SHP77 (cell line): Measurements from ENCODE around the gene CCL7.
"Not testable (repeated sequence)": the region's sequence is repeated elsewhere in the genome, so short reads cannot be mapped to it uniquely, and the experiment has no call there.

Experiments
- DNase-seq, 2 experiments: peaks; one replicate each; lab custom pipeline; 2025; lab: John Stamatoyannopoulos, UW

Gene CCL7

DNA sequence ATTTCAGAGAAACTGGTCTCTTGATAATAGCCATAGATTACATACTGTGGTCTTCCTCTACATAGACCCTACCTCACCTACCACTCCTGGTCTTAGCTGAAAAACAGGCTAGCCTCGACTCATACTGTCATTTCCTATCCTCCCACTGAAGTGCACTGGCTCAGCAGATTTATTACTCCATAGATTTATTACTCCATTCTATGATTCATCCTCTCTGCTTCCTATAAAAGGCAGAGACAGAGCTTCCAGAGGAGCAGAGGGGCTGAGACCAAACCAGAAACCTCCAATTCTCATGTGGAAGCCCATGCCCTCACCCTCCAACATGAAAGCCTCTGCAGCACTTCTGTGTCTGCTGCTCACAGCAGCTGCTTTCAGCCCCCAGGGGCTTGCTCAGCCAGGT is at the start of gene CCL7:
CCL7 (plus strand) TSS at position 253 of the 400 bp plus-strand sequence; CDS start at position 323, 70 bp downstream.
- no peak for DNase-seq

DNA sequence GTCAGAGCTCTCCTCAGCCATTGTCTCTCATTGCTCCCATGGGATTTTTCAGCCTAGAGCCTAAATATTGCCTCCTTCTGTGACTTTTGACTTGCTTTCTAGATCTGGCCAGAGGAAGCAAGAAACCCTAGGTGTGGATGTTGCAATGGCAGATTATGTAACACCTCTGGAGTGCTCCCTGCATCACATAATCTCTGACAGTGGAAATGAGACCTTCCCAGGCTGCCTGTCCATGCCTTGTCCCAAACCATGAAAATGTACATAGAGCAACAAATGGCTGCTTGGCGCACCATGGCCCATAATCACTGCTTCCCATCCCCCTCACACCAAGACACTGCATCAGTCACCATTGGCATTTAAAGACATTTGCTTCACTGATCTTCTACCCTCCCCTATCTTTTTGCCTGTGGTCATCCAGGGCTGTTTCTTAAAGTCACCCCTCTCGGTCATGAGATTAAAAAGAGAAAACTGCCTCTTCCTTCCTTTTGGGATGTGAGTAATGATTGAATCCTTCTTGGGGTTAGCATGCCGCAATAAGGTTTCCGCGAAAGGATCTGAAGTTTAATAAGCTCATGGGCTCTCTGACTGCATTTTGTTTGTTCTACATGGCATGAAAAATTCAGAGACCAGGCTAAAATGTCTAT is 49.1 kb upstream of the CCL7 start:
- DNase-seq, result no peak

DNA sequence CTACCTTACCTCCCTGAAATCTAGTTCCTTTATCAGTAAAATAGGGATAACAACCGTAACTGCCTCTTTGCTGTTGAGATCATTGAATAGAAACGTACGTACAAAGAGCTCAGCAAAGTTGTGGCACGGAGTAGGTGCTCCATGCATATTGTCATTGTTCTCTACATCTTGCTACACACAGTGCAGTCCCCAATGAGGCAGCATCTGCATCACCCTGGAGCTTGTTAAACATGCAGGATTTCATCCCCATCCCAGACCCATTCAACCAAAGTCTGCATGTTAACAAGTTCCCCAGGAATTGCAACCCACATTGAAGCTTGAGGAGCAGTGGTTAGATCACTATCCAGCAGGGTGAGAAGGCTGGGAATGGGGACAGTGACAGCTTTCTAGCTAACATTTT is 48.6 kb upstream of the CCL7 start:
- no peak for DNase-seq

DNA sequence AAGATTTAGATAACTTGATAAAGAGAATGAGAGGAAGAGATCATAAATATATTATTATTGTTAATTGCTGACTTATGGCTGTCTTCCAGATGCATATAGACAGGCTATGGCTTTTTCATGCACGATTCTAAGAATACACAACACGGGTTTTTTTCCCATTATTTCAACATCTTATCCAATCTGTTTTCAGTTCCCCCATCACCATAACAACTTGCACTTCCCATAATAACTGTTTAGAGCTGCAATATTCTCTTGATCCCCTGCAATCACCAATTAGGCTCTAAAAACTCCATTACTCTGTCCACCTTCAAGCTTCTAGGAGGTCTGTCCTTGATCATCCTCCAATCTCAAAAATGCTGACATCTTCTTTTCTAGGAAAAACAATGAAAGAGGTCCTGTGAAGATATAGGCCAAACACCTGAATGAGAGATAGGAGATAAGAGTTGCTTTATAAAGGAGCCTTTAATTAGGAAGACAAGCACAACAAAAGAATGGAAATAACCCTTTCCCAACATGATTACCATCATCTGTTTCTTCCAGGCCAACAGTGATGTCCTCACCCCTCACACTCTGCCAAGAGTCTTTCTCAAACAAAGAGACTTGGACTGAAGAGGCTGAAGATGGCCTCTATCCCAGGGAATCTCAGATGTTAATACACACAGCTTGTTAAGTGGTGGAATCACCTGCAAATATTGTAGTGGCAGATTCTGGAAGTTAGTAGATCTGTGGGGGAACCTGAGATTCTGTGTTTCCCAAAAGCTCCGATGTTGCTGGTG is 47.1 kb upstream of the CCL7 start:
- no peak for DNase-seq

DNA sequence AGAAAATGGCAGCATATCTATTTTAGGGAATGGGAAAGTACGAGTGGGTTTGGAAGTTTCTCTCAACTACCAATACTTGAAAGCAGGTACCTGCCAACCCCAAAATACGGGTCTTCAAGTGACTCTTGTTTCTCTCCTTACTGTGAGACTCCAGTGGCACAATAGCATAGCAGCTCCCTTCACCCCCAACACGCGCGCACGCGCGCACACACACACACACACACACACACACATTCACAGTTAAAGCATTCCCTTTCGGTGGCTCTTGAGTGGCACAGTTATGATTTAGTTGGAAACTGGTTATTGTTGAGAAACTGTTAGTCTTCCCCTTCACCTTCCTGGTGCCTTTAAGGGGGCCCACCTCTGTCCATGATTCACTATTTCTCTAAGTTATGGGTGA is 45.0 kb upstream of the CCL7 start:
- DNase-seq, result no peak

DNA sequence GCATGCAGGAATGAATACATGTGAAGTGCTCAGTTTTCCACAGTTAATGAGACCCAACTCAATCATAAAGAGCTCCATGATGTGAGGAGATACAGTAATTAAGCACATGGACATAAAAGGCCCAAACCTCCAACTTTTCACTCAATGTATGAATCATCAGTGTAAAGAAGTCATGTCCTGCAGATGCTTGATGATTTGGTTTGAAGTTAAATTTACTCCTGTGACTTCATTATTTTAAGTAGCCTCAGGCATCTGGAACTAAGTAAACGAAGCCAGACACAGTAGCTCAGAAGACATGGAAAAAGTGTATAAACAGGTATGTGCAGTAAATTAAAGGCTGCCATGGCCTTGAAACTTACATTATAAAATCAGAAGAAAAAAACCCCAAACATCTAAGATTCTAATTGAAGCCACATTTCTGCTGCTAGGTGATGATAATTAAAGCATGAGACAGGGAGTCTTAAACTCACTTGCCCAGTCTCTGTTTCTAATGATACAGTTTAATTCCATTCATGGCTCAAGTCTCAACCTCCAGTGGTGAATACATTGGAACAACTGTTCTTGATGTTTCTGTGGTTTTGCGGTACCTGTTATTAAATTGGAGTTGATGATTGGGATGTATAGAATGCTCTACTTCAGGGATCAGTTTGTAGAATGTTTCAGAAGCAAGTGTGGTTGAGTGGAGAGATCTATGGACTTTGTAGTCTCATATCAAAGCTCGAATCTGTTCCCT is 43.8 kb upstream of the CCL7 start:
- DNase-seq, result no peak

DNA sequence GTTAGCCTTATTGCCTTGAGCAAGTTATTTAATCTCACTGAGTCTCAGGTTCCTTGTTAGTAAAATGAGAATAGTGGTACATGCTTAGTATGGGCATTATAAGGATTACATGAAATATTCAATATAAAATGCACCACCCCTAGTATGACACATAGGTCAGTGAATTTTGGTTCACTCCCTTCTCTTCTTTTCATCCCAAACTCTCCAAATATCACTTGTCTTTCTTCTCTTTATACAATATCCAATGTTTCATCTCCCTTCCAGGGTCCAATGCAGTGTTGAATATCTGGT is 43.3 kb upstream of the CCL7 start:
- no peak for DNase-seq

DNA sequence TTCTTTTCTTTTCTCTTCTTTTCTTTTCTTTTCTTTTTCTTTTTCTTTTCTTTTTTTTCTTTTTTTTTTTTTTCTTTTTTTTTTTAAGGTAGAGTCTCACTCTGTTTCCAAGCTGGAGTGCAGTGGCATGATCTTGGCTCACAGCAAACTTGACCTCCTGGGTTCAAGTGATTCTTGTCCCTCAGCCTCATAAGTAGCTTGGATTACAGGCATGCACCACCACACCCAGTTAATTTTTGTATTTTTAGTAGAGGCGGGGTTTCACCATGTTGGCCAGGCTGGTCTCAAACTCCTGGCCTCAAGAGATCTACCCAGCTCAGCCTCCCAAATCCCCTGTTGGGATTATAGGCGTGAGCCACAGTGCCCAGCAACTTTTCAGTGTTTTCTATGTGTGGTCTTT is 42.7 kb upstream of the CCL7 start:
- DNase-seq, result not testable (repeated sequence)

DNA sequence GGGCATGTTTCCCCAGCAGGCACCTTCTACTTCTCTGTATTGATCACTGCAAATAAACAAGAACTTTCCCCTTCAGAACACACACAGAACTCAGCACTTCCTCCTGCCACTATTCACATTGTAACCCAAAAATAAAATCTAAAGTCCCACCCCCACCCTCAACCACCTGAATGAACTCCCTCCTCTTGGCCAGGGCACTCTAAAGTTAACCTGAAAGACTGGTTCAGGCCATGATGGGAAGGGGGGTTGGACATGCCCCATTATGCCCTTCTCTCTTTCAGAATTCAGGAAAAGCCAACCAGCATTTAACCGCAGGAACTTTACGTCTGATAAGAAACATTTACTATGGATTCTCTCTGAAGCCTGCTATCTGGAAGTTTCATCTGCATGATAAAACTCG is 42.3 kb upstream of the CCL7 start:
- DNase-seq, result no peak

DNA sequence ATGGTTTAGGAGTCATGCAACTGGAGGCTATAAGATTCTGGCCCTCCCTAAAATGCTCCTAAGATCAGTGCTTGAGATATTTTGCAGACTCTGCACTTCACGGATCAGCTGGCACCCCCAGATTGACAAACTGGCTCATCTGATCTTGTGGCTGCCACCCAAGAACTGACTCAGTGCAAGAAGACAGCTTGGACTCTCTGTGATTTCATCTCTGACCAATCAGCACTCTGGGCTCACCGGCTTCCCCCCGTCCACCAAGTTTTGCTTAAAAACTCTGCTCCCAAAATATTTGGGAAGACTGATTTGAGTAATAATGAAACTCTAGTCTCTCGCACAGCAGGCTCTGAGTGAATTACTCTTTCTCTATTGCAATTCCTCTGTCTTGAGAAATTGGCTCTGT is 41.2 kb upstream of the CCL7 start:
- DNase-seq, result no peak

DNA sequence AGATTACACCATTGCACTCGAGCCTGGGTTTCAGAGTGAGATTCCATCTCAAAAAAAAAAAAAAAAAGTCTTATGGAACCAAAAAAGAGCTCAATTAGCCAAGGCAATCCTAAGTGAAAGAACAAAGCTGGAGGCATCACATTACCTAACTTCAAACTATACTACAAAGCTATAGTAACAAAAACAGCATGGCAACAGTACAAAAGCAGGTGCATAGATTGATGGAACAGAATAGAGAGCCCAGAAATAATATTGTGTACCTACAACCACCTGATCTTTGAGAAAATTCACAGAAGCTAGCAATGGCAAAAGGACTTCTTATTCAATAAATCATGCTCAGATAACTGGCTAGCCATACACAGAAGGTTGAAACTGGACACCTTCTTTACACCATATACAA is 39.7 kb upstream of the CCL7 start:
- no peak for DNase-seq

DNA sequence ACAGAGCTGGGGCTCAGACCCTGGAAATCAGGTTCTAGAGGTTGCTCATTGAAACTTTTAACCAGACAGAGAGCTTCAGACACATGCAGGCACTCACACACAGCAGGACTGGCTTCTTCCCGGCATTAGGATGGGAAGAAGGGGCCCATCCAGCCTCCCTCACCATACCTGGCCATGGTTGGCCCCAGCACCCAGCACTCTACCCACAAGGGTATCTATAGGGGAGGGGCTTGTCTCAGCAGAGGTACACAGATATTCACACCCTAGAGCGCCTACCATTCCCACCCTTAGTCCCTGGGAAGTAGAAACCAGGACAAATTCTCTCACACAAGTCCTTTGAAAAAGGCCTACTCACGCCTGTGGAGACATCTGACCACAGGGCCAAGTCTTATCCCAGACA is 35.4 kb upstream of the CCL7 start:
- DNase-seq, result no peak

DNA sequence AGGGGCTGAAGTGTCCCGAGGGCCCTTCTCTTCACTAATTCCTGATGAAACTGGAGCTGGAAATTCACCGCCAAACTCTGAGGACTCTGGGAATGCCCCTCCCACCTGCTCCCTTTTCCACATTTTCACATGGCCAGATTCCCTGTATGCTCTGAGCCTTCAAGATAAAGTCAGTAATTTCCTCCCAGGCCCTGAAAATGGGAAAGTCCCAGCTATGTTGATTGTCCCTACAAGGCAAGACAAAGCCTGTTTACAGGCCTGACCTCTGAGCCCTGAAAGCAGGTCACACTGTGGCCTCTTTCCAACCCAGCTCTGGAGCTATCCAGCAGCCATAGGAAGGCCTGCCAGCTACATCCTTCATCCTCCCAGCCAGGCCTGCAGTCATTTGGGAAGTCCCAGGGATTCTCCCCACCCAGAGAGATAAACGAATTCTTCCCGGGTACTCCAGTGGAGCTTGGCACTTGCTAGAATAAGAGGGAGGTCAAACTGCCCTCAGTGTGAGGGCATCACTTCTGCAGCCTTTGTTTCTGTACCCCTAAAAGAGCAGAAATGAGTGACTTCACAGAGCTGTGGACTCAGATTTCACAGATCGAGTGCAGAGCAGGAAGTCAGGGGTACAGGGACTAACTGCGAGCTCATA is 34.5 kb upstream of the CCL7 start:
- no peak for DNase-seq

DNA sequence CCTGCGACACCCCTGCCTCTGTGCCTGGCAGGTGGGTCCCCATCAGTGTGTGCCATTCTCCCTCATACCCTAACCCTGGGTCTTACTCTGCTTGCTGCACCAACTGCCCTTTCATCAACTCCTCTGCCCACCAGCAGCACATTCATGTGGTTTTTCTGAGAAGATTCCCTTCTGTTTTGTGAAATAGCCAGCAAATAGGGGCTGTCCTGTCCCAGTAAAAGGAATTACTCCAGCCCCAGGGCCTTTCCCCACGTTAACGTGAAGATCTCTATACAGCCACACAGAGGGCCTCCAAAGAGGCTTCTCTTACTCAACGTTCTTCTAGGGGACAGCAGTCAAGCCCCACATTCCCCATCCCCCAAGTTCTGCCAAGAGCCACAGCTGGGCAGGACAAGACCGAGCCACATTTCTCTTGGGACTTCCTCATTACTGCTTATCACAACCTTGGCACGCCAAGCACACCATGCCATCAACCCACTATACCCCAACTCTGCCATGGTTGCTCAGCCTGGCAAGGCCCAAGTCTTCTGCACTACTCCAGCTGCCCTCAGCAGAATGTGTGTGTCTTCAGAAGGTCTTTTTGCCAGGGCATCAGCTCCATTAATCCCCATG is 33.6 kb upstream of the CCL7 start:
- DNase-seq, result no peak

DNA sequence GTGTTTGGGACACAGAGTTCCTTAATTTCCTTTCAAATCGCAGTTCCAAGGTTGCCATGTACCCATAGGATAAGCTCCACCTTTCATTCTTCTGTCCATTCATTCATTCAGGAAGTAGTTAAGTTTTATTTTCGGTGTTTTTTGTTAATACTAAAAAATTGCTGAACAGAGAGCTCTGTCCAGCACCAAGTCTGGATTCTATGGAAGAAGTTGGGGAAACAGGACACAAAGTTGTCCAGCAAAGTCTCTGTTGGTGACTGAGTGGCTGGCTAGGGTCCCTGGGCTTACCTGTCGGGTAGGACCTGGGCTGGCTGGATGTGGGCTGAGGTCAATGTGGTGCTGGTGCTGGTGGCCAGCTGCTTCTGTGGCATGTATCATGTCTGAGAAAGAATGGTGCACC is 32.6 kb upstream of the CCL7 start:
- no peak for DNase-seq

DNA sequence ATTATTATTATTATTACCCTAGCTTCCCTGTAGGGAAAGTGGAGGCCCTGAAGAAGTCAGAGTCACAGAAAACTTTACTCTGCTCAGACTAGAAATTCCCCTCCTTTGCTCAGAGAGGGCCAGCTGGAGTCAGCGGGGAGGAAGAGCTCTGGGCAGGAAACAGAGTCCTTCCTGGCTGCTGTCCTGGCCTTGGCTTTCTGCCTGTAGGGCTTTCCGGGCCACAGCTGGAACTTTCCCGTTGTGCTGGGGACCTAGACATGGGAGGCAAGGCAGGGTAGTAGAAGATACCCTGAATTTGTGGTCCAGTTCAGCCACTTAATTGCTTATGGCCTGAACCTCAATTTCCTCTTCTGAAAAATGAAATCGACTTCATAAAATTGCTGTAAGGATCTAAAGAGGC is 29.0 kb upstream of the CCL7 start:
- no peak for DNase-seq

DNA sequence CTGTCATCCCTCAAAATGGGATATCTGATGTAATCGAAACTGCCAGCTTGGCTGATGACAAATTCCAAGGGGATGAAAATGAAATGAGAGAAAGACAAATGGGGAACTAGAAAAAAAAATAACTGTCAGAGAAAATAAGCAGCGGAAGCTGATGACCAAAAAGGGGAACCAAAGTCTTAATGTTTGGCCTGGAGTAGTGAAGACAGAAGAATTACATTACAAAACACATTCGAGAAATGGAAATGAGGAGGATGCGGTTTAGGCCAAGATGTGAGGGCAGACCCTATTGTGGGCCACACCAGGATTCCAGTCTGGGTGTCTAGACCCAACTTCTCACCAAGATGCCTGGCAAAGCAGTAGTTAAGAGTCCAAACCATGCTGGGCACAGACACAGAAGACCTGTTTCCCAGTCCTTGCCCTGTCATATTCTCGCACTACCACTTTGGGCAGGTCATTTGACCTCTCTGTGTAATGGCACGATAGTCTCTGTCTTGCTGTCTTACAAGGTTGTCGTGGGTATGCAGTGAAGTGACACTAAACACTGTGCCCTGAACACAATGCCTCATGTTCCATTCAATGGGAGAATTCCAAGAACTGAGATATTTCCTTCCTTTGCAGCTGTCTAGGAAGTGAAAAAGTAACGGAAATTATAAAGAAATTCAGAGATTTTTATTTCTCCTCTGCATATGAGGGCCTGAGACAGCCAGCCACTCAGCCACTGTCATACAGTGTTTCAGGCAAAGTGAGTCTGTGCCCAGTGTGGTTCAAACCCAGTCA is 27.2 kb upstream of the CCL7 start:
- DNase-seq, result no peak

DNA sequence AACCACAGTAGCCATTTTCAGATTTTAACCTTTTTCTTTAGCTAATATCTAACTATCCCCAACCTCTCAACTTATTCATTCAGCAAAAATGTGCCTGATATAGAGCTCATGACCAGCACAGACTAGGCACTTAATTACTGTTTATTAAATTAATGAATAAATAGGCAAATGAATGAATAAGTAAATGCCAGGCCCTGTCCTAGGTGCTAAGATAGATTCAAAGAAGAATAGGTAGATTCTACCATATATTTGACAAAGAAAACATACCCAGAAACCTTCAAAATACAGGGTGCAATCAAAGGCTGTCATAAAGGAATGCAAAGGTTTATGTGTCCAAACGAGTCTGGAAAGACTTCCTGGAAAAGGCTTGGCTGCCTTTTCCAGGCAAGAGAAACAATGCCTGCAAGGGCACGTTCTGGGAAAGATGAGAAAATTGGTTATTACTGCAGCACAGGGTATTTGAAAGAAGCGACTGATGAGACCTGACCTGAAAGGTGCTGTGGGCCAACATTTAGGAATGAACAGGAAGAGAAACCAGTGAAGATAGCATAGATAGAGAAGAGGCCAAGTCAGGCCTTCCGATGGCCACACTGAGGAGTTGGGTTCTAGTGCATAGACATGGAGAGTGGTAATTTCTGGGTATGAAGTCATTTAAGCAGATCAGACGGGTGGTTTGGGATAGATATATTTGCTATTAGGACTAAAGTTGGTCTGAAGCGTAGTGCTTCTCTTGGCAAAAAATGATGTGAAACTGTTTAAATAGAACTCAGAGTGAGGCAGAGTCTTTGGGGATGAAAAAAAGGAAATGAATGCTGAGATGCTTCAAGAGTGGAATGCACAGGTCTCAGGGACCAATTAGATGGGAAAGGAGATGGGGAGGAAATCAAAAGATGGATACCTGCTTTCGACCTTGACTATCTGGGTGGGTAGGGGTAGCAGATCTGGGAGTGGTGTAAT is 26.4 kb upstream of the CCL7 start:
- no peak for DNase-seq

DNA sequence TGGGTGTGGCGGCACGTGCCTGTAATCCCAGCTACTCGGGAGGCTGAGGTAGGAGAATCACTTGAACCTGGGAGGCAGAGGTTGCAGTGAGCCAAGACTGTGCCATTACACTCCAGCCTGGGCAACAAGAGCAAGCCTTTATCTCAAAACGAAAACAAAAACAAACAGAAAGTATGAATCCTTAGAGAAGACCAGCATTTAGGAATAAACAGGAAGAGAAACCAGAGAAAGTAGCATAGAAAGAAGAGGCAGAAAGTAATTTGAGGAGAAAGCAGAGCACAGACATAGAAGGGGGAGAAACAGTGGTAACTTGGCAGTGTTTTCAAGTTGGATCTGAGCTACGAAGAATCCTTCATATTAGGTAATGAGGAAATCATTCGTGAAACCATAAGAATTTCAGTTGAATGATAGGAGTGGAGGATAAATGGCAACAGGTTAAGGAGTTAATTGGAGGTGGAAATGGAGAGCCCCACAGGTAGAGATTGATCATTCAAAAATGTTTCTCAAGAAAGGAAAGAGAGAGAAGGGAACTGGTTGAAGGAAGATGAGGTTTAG is 24.6 kb upstream of the CCL7 start:
- DNase-seq, result no peak

DNA sequence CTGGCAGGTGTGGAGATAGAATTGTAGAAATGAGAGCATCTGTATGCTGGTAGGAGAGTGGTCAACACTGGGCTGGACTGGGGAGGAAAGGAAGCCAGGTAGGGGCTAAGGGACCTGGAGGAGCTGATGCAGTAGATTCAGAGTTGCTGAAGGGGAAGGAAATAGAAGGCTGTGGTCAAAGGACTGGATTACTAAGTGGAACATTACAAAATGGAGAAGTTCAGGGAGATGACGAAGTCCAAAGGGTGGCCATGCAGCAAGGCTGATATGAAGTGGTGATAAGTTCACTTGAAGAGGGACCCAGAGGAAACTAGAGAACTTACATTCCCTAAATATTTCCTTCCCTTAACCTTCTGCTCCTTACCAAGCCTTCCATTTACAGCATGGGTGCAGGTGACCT is 23.6 kb upstream of the CCL7 start:
- no peak for DNase-seq
